GM12874 (cell line): ENCODE measurements around the gene RAX2.

Experiments used
- CTCF ChIP-seq: IDR thresholded peaks from 2 replicates; pipeline ENCODE4 v1.5.1; 2011; ENCODE audit warnings: low read depth, mild to moderate bottlenecking, control low read depth, low read length, moderate library complexity; ENCODE audit not compliant: insufficient read depth

RAX2 gene

GRCh38 chr19:3767050-3767449 lies 5.0 kb downstream of the RAX2 start:
- no peak for TF ChIP-seq CTCF

GRCh38 chr19:3766520-3766919 lies 5.5 kb downstream of the RAX2 start:
- TF ChIP-seq CTCF = no peak

GRCh38 chr19:3765121-3765520 lies 6.9 kb downstream of the RAX2 start:
- TF ChIP-seq CTCF = no peak

GRCh38 chr19:3762501-3763459 lies 9.2 kb downstream of the RAX2 start, which contains the start of gene MRPL54:
MRPL54 (plus strand) TSS chr19:3762682; CDS start chr19:3762701, 19 bp downstream.
- TF ChIP-seq CTCF = no peak

GRCh38 chr19:3762130-3762473 lies 9.9 kb downstream of the RAX2 start:
- TF ChIP-seq CTCF = no peak

GRCh38 chr19:3761382-3762129 lies 10.5 kb downstream of the RAX2 start, which contains the start of gene APBA3:
APBA3 (minus strand) TSS chr19:3761692; CDS start chr19:3760264, 1,428 bp downstream.
- TF ChIP-seq CTCF = peak; percentile 74

GRCh38 chr19:3760871-3761361 lies 11.1 kb downstream of the RAX2 start:
- no peak for TF ChIP-seq CTCF
